Endothelial cell (in vitro differentiated cells): Measurements from ENCODE around the gene OR11H7. TPM values are rescaled to one million over a fixed set of nuclear protein-coding genes. Genes with fewer than 3 reads are reported as not detected.

Experiments used
- DNase-seq: peaks from one replicate; pipeline ENCODE4 v3.0.0; 2021; ENCODE audit warnings: low spot score
- H3K27ac Mint-ChIP-seq: one replicate; pipeline ENCODE4 v1.8.0; 2021; ENCODE audit warnings: mixed read lengths, inconsistent platforms; ENCODE audit not compliant: unreplicated experiment
- H3K27me3 Mint-ChIP-seq: one replicate; pipeline ENCODE4 v1.8.0; 2021; ENCODE audit warnings: mild to moderate bottlenecking, moderate library complexity, mixed read lengths, inconsistent platforms; ENCODE audit not compliant: unreplicated experiment
- H3K36me3 Mint-ChIP-seq: one replicate; pipeline ENCODE4 v1.8.0; 2021; ENCODE audit warnings: mild to moderate bottlenecking, low read depth, mixed read lengths, inconsistent platforms; ENCODE audit not compliant: unreplicated experiment
- H3K4me1 Mint-ChIP-seq: one replicate; pipeline ENCODE4 v1.8.0; 2021; ENCODE audit warnings: mild to moderate bottlenecking, mixed read lengths, inconsistent platforms; ENCODE audit not compliant: unreplicated experiment
- H3K4me3 Mint-ChIP-seq: one replicate; pipeline ENCODE4 v1.8.0; 2021; ENCODE audit warnings: mild to moderate bottlenecking, mixed read lengths, inconsistent platforms; ENCODE audit not compliant: unreplicated experiment
- H3K9me3 Mint-ChIP-seq: one replicate; pipeline ENCODE4 v1.8.0; 2021; ENCODE audit warnings: mixed read lengths, inconsistent platforms; ENCODE audit not compliant: unreplicated experiment
- CTCF ChIP-seq: fragments of 200-600 bp; sonication (generic); IDR thresholded peaks from one replicate; pipeline ENCODE4 v1.5.0; 2021; ENCODE audit warnings: antibody characterized with exemption; ENCODE audit not compliant: unreplicated experiment
- long read RNA-seq: library from polyadenylated mRNA; unstranded; transcript quantifications from one replicate; pipeline ENCODE4 v2.0.0, GENCODE V29; 2020; ENCODE audit not compliant: unreplicated experiment
- total RNA-seq: library from RNA; stranded (reverse); fragmentation: NEBNext Ultra II Directional; extraction: Animal tissue kit (Norgen Biotek cat#: 25700); gene quantifications from one replicate; pipeline ENCODE4 v1.2.1, GENCODE V29; 2021; ENCODE audit not compliant: unreplicated experiment

OR11H7 gene
- not detected for total RNA-seq
- long read RNA-seq, result 0 reads

- Mint-ChIP-seq H3K27me3 (no peaks in the 10 kb centered on the region), H3K27ac (no peak within 1 kb of the TSS), H3K9me3 (peaks cover 23% of the 10 kb centered on the region), H3K36me3 (no peaks in the 10 kb centered on the region), H3K4me1 (no peaks in the 10 kb centered on the region), H3K4me3 (no peak within 1 kb of the TSS)
- no peak for DNase-seq
- TF ChIP-seq CTCF, result no peak
These were observed at the start of gene OR11H7 for GRCh38 chr14:20228681-20229080. OR11H7 (plus strand) TSS chr14:20228981.

GRCh38 chr14:20179218-20179617 is 49.6 kb upstream of the OR11H7 start:
- Mint-ChIP-seq H3K36me3 (peaks cover 6% of the 10 kb centered on the region), H3K9me3 (peaks cover 37% of the 10 kb centered on the region), H3K4me3 (no peak overlapping the region), H3K27me3 (no peaks in the 10 kb centered on the region), H3K4me1 (no peaks in the 10 kb centered on the region), H3K27ac (no peak overlapping the region)
- no peak for DNase-seq
- TF ChIP-seq CTCF, result no peak

- H3K27me3 Mint-ChIP-seq, result no peaks in the 10 kb centered on the region
- H3K9me3 Mint-ChIP-seq, result peaks cover 41% of the 10 kb centered on the region
- H3K4me1 Mint-ChIP-seq, result no peaks in the 10 kb centered on the region
- TF ChIP-seq CTCF, result no peak
- H3K27ac Mint-ChIP-seq, result no peak overlapping the region
- H3K36me3 Mint-ChIP-seq, result peaks cover 6% of the 10 kb centered on the region
- no peak for DNase-seq
- H3K4me3 Mint-ChIP-seq, result no peak overlapping the region
These were observed 48.9 kb upstream of the OR11H7 start for GRCh38 chr14:20179880-20180279.

GRCh38 chr14:20180486-20180885 is 48.3 kb upstream of the OR11H7 start:
- H3K9me3 Mint-ChIP-seq, result peaks cover 40% of the 10 kb centered on the region
- H3K4me1 Mint-ChIP-seq, result no peaks in the 10 kb centered on the region
- no peak for TF ChIP-seq CTCF
- H3K27me3 Mint-ChIP-seq, result no peaks in the 10 kb centered on the region
- H3K36me3 Mint-ChIP-seq, result peaks cover 6% of the 10 kb centered on the region
- H3K4me3 Mint-ChIP-seq, result no peak overlapping the region
- no peak for DNase-seq
- H3K27ac Mint-ChIP-seq, result no peak overlapping the region

GRCh38 chr14:20184181-20184580 is 44.6 kb upstream of the OR11H7 start:
- no peaks in the 10 kb centered on the region for H3K27me3 Mint-ChIP-seq
- H3K27ac Mint-ChIP-seq, result no peak overlapping the region
- no peak for DNase-seq
- H3K4me3 Mint-ChIP-seq, result no peak overlapping the region
- peaks cover 47% of the 10 kb centered on the region for H3K9me3 Mint-ChIP-seq
- peaks cover 4% of the 10 kb centered on the region for H3K36me3 Mint-ChIP-seq
- no peaks in the 10 kb centered on the region for H3K4me1 Mint-ChIP-seq
- no peak for TF ChIP-seq CTCF
